H1 (cell line): ENCODE measurements around the gene AKAP9. TPM values are rescaled to one million over a fixed set of nuclear protein-coding genes. Genes with fewer than 3 reads are reported as not detected.

ENCODE experiments used
- ATF2 ChIP-seq: IDR thresholded peaks from 2 replicates; pipeline ENCODE4 v1.6.1; 2012; ENCODE audit warnings: low read length, inconsistent platforms
- BACH1 ChIP-seq: IDR thresholded peaks from 2 replicates; pipeline ENCODE4 v1.6.1; 2012; ENCODE audit warnings: low read length, improper control_type of control experiment
- BCL11A ChIP-seq, 2 experiments: IDR thresholded peaks; one replicate each; pipeline ENCODE4 v1.6.1; 2011; ENCODE audit warnings: low read depth in 2 of 2, low read length in 2 of 2, mild to moderate bottlenecking in 2 of 2
- CEBPB ChIP-seq: IDR thresholded peaks from 2 replicates; pipeline ENCODE4 v1.6.1; 2012; ENCODE audit warnings: low read depth, low read length
- E2F6 ChIP-seq: IDR thresholded peaks from 2 replicates; pipeline ENCODE4 v1.6.1; 2012; ENCODE audit warnings: inconsistent platforms
- GTF2F1 ChIP-seq: IDR thresholded peaks from 2 replicates; pipeline ENCODE4 v1.6.1; 2012; ENCODE audit warnings: low read depth, low read length, improper control_type of control experiment, borderline replicate concordance
- NANOG ChIP-seq: IDR thresholded peaks from 2 replicates; pipeline ENCODE4 v1.6.1; 2011; ENCODE audit warnings: low read length, low read depth, mild to moderate bottlenecking, inconsistent platforms; ENCODE audit not compliant: insufficient read depth, poor library complexity, severe bottlenecking
- SP2 ChIP-seq: IDR thresholded peaks from 2 replicates; pipeline ENCODE4 v1.6.1; 2012; ENCODE audit warnings: mild to moderate bottlenecking, low read length, inconsistent platforms
- SP4 ChIP-seq: IDR thresholded peaks from 2 replicates; pipeline ENCODE4 v1.6.1; 2012; ENCODE audit warnings: low read length, inconsistent platforms
- TEAD4 ChIP-seq: IDR thresholded peaks from 2 replicates; pipeline ENCODE4 v1.6.1; 2012; ENCODE audit warnings: low read depth, low read length, inconsistent platforms, mixed read lengths
- polyA plus RNA-seq, 7 experiments: library from polyadenylated mRNA; depleted of rRNA in 3 of 7; stranded (reverse) in 5 of 7; unstranded in 2 of 7; fragments of >200 nt in 5 of 7; fragments of 200-250 nt in 2 of 7; gene quantifications; 1 replicate in 5 of 7; 2 replicates in 1 of 7; 4 replicates in 1 of 7; pipeline versions ENCODE4 v1.2.1 to v1.2.3, GENCODE V29; 2011 to 2013; ENCODE audit warnings: missing spikeins in 2 of 7, mixed read lengths in 2 of 7
- total RNA-seq: library from RNA; stranded (reverse); fragmentation: NEBNext Ultra II Directional; extraction: Animal tissue kit (Norgen Biotek cat#: 25700); gene quantifications from 2 replicates; pipeline ENCODE4 v1.2.1, GENCODE V29; 2021

AKAP9 gene
- total and polyA plus RNA-seq, 2 of the 8 experiments (the other 6 are each of a cell fraction or from before 2014, with no cell fraction given), result 6.2 to 26.3 TPM

- TF ChIP-seq TEAD4 (no peak), GTF2F1 (no peak), SP4 (peak; percentile 94), E2F6 (no peak; the same call in none of the 2 replicates), ATF2 (peak; percentile 72; the same call in 1 of the 2 replicates), BCL11A (IDR thresholded peaks at IDR 0.05; ENCODE audit: low read depth in 2 of 2, low read length in 2 of 2) (no peak), NANOG (no peak), BACH1 (peak; percentile 73), CEBPB (no peak), SP2 (no peak)
These were observed 193.8 kb downstream of the AKAP9 start, which contains the start of gene CYP51A1 (continued) for GRCh38 chr7:92134271-92135051.
